ENCODE data around the gene FAM20C.
"Not testable (repeated sequence)": the region's sequence is repeated elsewhere in the genome, so short reads cannot be mapped to it uniquely, and the experiment has no call there.

The FAM20C gene

GRCh38 chr7:193481-194251 is 1.3 kb downstream of the FAM20C start:
- no peak for DNase-seq

- no peak for DNase-seq
These were observed 2.1 kb downstream of the FAM20C start for GRCh38 chr7:194252-195009.

- no peak for DNase-seq
These were observed 2.8 kb downstream of the FAM20C start for GRCh38 chr7:195010-195829.

GRCh38 chr7:195830-196128 is 3.4 kb downstream of the FAM20C start:
- no peak for DNase-seq

GRCh38 chr7:196283-196682 is 3.9 kb downstream of the FAM20C start:
- DNase-seq: no peak

GRCh38 chr7:196778-197321 is 4.5 kb downstream of the FAM20C start:
- DNase-seq: no peak

GRCh38 chr7:197413-198335 is 5.3 kb downstream of the FAM20C start:
- DNase-seq: no peak

- no peak for DNase-seq
These were observed 7.3 kb downstream of the FAM20C start for GRCh38 chr7:199483-200249.

GRCh38 chr7:200290-200689 is 7.9 kb downstream of the FAM20C start:
- no peak for DNase-seq

GRCh38 chr7:200704-201103 is 8.3 kb downstream of the FAM20C start:
- DNase-seq: no peak

GRCh38 chr7:204326-204725 is 12.0 kb downstream of the FAM20C start:
- DNase-seq: no peak

GRCh38 chr7:205115-206010 is 13.0 kb downstream of the FAM20C start:
- no peak for DNase-seq

- DNase-seq: not testable (repeated sequence)
These were observed 14.0 kb downstream of the FAM20C start for GRCh38 chr7:206351-206750.

GRCh38 chr7:207418-208129 is 15.2 kb downstream of the FAM20C start:
- DNase-seq: no peak

GRCh38 chr7:208130-208673 is 15.8 kb downstream of the FAM20C start:
- DNase-seq: no peak

- DNase-seq: no peak
These were observed 16.4 kb downstream of the FAM20C start for GRCh38 chr7:208816-209215.

GRCh38 chr7:209416-209815 is 17.0 kb downstream of the FAM20C start:
- DNase-seq: no peak

- no peak for DNase-seq
These were observed 17.5 kb downstream of the FAM20C start for GRCh38 chr7:209906-210305.

GRCh38 chr7:210401-210925 is 18.1 kb downstream of the FAM20C start:
- no peak for DNase-seq

Data from amniotic stem cell (primary cell).